ENCODE data around the gene IL37. TPM values are rescaled to one million over a fixed set of nuclear protein-coding genes. Genes with fewer than 3 reads are reported as not detected.

The IL37 gene
- total and polyA plus RNA-seq, 2 donors (not counting 1 experiment from before 2014, with no cell fraction given) = not detected

DNA sequence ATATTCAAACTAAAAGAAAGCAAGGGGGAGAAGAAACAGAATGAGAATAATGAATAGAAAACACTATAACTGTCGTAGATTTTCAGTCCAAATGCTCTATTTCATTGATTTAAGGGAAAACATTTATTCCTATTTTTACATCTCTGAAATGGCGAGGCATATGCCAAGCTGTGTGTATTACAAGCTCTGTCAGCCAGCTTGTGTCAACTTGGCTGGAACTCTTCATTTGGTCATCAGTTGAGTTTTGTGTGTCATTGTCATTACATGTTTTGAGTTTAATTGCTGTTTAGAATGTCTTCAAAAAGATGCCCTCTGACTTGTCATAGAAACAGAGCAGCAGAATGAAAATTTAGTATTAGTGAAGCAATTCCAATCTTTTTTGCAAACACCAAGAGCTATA is 8.1 kb upstream of the IL37 start:
- Histone ChIP-seq H3K9me3 (ENCODE audit: control insufficient read depth, insufficient read depth, low read depth, low read length) (no peaks in the 10 kb centered on the region), H3K4me2 (ENCODE audit: extremely low read depth, insufficient read depth, low read length) (no peak overlapping the region), H3K4me3 (replicated peaks in 1 of 4; ENCODE audit: control extremely low read depth in 1 of 4, insufficient read depth in 1 of 4, low read depth in 3 of 4, low read length in 4 of 4) (no peak overlapping the region), H2AFZ (ENCODE audit: low read length) (no peak overlapping the region), H3K27ac (ENCODE audit: insufficient read depth, low read length) (no peak overlapping the region), H3K79me2 (ENCODE audit: control insufficient read depth, insufficient read depth, low read length) (no peaks in the 10 kb centered on the region), H3K4me1 (ENCODE audit: control insufficient read depth, extremely low read depth, insufficient read depth, low read length) (no peaks in the 10 kb centered on the region), H4K20me1 (ENCODE audit: control insufficient read depth, extremely low read depth, insufficient read depth, low read length) (no peaks in the 10 kb centered on the region), H3K9ac (ENCODE audit: insufficient read depth, low read length) (no peak overlapping the region), H3K36me3 (ENCODE audit: control insufficient read depth, insufficient read depth, low read length) (no peaks in the 10 kb centered on the region), H3K27me3 (ENCODE audit: control insufficient read depth, insufficient read depth, low read length) (peaks cover 2% of the 10 kb centered on the region)
- DNase-seq (ENCODE audit: low read depth in 2 of 2) = no peak
- no peak for TF ChIP-seq EZH2 (IDR thresholded peaks at IDR 0.05; ENCODE audit: low read length, missing control alignments)
- TF ChIP-seq, protein P1, sequence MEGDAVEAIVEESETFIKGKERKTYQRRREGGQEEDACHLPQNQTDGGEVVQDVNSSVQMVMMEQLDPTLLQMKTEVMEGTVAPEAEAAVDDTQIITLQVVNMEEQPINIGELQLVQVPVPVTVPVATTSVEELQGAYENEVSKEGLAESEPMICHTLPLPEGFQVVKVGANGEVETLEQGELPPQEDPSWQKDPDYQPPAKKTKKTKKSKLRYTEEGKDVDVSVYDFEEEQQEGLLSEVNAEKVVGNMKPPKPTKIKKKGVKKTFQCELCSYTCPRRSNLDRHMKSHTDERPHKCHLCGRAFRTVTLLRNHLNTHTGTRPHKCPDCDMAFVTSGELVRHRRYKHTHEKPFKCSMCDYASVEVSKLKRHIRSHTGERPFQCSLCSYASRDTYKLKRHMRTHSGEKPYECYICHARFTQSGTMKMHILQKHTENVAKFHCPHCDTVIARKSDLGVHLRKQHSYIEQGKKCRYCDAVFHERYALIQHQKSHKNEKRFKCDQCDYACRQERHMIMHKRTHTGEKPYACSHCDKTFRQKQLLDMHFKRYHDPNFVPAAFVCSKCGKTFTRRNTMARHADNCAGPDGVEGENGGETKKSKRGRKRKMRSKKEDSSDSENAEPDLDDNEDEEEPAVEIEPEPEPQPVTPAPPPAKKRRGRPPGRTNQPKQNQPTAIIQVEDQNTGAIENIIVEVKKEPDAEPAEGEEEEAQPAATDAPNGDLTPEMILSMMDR (conservative IDR thresholded peaks at IDR 0.05 in 1 of 2, IDR thresholded peaks at IDR 0.05 in 1 of 2; ENCODE audit: low read depth in 1 of 2, low read length in 2 of 2) = no peak

DNA sequence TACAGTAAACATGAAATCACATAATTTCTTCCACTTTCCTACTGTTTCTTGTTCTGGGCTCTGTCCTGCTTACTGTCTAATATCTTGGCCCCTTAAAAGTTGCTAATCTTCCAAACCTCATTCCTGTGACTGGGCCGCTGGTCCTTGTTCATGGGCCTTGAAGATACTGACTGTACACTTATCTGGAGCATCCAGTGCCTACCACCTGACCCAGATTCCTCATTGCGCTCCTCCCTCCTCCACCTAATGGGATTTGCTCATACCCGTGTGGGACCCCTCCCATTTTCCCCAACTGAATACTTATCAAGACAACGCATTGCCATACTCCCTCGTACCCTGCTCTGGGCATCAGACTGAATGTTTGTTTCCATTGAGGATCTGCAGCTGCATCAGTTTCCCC is 6.1 kb upstream of the IL37 start:
- Histone ChIP-seq H3K27ac (ENCODE audit: insufficient read depth, low read length) (no peak overlapping the region), H3K9me3 (ENCODE audit: control insufficient read depth, insufficient read depth, low read depth, low read length) (no peaks in the 10 kb centered on the region), H3K4me1 (ENCODE audit: control insufficient read depth, extremely low read depth, insufficient read depth, low read length) (no peaks in the 10 kb centered on the region), H3K36me3 (ENCODE audit: control insufficient read depth, insufficient read depth, low read length) (no peaks in the 10 kb centered on the region), H2AFZ (ENCODE audit: low read length) (no peak overlapping the region), H4K20me1 (ENCODE audit: control insufficient read depth, extremely low read depth, insufficient read depth, low read length) (no peaks in the 10 kb centered on the region), H3K4me2 (ENCODE audit: extremely low read depth, insufficient read depth, low read length) (no peak overlapping the region), H3K79me2 (ENCODE audit: control insufficient read depth, insufficient read depth, low read length) (no peaks in the 10 kb centered on the region), H3K4me3 (replicated peaks in 1 of 4; ENCODE audit: control extremely low read depth in 1 of 4, insufficient read depth in 1 of 4, low read depth in 3 of 4, low read length in 4 of 4) (no peak overlapping the region), H3K9ac (ENCODE audit: insufficient read depth, low read length) (no peak overlapping the region), H3K27me3 (ENCODE audit: control insufficient read depth, insufficient read depth, low read length) (peaks cover 2% of the 10 kb centered on the region)
- no peak for DNase-seq (ENCODE audit: low read depth in 2 of 2)
- TF ChIP-seq, protein P1 (conservative IDR thresholded peaks at IDR 0.05 in 1 of 2, IDR thresholded peaks at IDR 0.05 in 1 of 2; ENCODE audit: low read depth in 1 of 2, low read length in 2 of 2) = no peak
- no peak for TF ChIP-seq EZH2 (IDR thresholded peaks at IDR 0.05; ENCODE audit: low read length, missing control alignments)

DNA sequence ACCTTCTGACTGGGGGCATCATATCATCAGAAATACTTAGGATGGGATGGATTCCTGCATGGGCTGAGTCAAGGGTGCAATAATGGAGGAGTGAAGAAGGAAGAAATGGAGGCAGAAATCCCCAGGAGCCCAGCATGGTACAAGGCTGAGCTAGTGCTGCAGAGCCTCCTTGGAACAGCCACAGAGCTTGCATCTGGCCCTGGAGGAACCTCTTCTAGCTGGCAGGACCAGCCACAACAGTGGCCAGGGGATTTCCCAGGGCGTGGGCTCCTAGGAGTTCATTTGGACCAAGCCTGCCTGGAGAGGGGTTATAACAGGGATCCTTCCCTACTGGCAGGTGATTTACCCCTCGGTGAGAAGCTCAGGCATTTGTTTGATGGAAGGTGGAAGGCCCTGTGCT is 4.7 kb upstream of the IL37 start:
- no peak for DNase-seq (ENCODE audit: low read depth in 2 of 2)

More for the DNA sequence above, 4.7 kb upstream of the IL37 start:
- no peaks in the 10 kb centered on the region for H3K36me3 ChIP-seq (ENCODE audit: control insufficient read depth, insufficient read depth, low read length)
- TF ChIP-seq, protein P1 (conservative IDR thresholded peaks at IDR 0.05 in 1 of 2, IDR thresholded peaks at IDR 0.05 in 1 of 2; ENCODE audit: low read depth in 1 of 2, low read length in 2 of 2) = no peak
- no peak for TF ChIP-seq EZH2 (IDR thresholded peaks at IDR 0.05; ENCODE audit: low read length, missing control alignments)
- H3K79me2 ChIP-seq (ENCODE audit: control insufficient read depth, insufficient read depth, low read length) = no peaks in the 10 kb centered on the region
- no peak overlapping the region for H2AFZ ChIP-seq (ENCODE audit: low read length)
- H3K4me3 ChIP-seq (replicated peaks in 1 of 4; ENCODE audit: control extremely low read depth in 1 of 4, insufficient read depth in 1 of 4, low read depth in 3 of 4, low read length in 4 of 4) = no peak overlapping the region
- H4K20me1 ChIP-seq (ENCODE audit: control insufficient read depth, extremely low read depth, insufficient read depth, low read length) = no peaks in the 10 kb centered on the region
- no peak overlapping the region for H3K4me2 ChIP-seq (ENCODE audit: extremely low read depth, insufficient read depth, low read length)
- no peaks in the 10 kb centered on the region for H3K9me3 ChIP-seq (ENCODE audit: control insufficient read depth, insufficient read depth, low read depth, low read length)
- H3K4me1 ChIP-seq (ENCODE audit: control insufficient read depth, extremely low read depth, insufficient read depth, low read length) = no peaks in the 10 kb centered on the region
- no peak overlapping the region for H3K9ac ChIP-seq (ENCODE audit: insufficient read depth, low read length)
- peaks cover 2% of the 10 kb centered on the region for H3K27me3 ChIP-seq (ENCODE audit: control insufficient read depth, insufficient read depth, low read length)
- H3K27ac ChIP-seq (ENCODE audit: insufficient read depth, low read length) = no peak overlapping the region

Data from fibroblast of lung (primary cell).